HG02678 (cell line): ENCODE results near the gene ZYX.
"Not testable (repeated sequence)": the region's sequence is repeated elsewhere in the genome, so short reads cannot be mapped to it uniquely, and the experiment has no call there.

Source experiments
- ATAC-seq: cut with Tn5 transposase; IDR thresholded peaks from one replicate; pipeline ENCODE4 v1.9.1; 2021; ENCODE audit warnings: mild to moderate bottlenecking, moderate library complexity; ENCODE audit not compliant: unreplicated experiment

Gene ZYX

DNA sequence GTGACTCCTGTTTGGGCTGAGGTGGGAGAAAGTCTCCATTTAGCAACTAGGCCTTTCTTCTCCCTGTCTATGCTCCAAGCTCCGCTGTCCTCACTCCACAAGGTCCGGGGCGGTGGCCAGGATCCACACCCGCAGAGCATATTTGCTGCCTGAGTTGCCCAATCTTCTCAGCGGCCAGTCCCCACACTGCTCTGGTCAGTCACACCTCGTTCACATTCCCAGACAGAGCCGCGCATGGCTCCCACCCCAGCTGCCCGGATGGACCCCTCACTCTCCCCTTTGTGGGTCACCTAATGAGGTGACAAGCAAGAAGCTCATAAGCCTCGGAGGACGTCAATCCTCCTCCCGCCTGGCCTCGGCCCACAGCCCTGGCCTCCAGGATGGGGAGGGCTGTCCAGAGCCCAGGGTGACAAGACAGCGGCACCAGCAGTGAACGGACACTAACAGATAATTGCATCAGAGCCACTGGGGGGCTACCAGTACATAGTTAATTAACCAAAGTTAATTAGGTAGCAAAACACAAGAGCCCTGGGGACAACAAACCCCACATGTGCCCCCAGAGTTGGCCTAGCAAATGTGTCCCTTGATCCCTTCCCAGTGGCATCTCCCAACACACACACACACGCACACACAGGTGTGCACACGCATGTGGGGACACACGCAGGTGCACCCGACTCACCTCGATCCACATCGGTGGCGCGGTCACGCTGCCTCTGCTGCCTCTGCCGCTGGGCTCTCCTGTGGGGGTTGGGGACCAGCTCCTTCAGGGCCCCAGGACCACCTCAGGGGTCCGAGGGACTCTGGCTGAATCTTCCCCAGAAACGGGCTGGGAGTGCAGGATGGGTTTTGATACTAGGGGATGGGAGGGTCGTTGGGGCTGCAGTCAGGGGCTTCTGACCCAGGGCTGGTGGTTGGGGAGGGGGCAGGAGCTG, 15.7 kb downstream of the ZYX start:
- no peak for ATAC-seq

DNA sequence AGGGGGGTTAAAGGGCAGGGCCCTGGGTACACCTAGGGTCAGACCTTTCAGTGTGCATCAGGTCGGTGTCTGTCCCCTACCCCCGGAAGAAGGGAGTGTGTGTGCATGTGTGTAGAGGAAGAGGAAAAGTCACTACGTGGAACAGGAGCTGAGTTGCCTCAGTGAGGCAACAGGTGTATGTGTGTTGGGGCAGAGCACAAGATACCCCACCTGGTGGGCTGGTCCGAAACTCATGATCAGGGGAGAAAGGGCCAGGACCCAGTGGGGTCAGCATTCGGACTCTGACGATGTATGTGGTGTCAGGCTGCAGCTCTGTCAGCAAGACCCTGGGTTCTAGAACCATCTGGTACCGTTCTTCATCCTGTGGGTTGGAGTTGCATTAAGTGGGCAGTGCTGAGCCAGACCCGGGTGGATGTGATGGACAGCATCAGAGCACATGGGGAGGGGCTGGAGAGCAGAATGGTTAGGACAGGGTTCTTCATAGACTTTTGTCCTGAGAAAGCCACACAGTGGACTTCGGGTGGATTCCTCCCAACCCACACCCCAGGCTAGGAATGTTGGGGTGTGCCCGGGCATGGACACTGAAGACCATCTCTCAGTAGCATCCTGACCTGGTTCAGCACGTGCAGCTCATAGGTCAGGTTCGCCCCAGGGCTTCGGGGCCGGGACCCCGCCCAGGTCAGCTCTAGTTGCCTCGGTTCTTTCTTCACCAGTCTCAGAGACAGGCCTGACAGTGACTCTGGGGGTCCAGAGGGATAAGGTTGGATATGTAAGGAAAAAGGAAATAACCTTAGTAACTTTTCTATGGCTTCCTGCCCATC, 16.8 kb downstream of the ZYX start:
- ATAC-seq = no peak

- ATAC-seq = no peak
Measured at GRCh38 chr7:143398616-143399015, 17.5 kb downstream of the ZYX start.

- no peak for ATAC-seq
Measured at GRCh38 chr7:143399151-143399550, 18.0 kb downstream of the ZYX start.

- no peak for ATAC-seq
Measured at GRCh38 chr7:143399642-143400041, 18.5 kb downstream of the ZYX start.

GRCh38 chr7:143401265-143401664, 20.1 kb downstream of the ZYX start:
- no peak for ATAC-seq

DNA sequence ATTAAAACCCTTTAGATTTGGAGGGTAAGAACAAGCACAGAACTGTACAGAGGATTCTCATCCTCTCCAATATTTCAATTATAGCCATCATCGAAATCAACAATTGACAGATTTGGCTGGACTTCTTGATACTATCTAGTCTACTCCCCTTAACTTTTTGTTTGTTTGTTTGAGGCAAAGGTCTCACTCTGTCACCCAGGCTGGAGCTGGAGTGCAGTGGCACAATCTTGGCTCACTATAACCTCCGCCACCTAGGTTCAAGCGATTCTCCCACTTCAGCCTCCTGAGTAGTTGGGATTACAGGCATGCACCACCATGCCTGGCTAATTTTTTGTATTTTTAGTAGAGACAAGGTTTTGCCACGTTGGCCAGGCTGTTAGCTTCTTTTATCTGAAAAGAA, 21.1 kb downstream of the ZYX start:
- not testable (repeated sequence) for ATAC-seq

DNA sequence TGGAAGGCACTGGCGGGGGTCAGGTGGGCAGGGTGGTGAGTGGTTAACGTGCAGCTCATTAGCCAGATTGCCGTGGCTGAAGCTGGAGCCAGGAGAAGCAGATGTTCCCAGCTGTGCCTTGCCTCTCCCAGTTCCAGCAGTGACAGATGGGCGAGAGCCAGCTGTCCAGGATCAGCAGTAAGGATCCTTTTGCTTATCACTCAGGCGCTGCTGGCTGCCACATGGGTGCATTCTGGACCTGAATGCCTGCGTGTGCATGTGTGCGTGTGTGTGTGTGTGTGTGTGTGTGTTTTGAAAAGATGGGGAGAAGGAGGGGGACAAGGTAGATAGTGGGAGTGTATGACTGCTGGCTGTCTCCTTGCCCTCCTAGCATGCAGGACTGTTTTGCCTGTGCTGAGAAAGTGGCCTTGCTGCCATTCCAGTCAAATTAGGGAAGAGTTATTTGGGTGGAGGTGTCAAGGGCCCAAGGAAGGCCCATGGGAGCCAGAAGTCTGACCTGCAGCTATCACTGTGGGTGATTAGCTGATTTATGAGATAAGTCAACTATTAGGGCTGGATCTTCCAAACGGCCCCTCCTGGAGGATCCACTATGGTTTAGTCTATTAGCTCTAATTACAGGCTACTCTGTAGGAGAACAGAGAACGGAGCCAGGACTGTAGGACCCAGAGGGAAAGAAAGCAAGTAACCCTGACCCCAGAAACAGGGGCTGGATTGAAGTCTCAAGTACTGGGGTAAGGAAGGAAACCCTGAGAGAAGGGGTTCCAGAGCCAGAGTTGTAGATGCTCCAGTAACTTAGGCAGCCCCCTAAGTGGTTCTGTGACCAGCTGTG, 24.2 kb downstream of the ZYX start:
- no peak for ATAC-seq

DNA sequence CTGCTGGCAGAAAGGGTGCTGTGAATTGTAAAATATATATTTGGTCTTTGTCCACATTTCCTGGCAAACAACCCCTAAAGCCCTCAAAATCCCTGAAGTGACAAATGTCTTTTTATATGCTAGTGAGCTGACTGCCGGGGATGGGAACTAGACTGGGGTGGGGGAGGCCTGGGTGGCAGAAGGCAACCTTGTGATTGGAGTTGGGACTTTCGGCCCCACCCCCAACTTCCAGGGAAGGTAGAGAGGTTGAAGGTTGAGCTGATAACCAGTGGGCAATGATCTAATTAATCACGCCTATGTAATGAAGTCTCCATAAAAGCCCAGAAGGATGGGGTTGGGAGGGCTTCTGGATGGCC, 24.8 kb downstream of the ZYX start:
- no peak for ATAC-seq

DNA sequence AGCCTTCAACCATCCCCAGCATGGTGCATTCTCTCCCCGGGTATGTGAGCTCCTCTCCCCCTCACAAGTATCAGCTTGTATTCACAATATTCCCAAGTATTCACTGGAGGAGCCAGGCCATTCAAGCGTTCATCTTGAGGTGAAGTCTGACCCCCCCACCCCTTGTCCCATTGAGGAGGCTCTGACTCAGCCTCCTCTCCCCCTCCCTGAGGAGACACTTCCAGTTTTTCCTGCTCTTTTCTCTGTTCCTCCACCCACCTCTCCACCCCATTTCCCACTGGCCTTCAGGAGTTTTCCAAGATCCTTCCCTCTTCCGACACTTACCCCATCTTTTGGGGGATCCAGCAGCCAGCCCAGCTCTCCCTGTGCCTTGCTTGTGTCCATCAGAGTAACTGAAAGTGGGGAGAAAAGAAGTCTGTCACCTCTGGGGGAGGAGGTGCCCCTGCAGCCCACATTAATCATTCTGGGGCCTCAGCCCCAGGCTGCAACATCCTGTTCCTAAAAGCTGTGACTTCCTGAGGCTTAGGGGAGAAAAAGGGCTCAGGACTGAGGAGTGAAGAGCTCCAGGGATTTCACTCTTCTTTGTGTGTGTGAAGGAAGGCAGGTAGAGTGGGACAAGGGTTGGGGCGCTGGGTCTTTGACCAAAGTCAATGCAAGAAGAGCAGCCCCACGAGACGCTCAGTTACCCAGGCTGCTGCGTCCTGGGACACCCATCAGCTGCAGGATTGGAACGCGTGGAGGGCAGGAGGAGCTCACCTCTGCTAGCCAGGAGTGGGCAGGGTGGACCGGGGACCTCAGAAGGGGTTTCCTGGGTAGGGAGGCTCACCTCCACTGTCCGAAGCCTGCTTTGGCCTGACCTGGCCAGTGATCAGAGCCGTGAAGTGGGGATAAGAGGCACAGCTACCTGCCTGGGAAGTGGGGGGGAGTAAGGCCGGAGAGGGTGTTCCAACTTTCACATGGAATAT, 26.4 kb downstream of the ZYX start:
- ATAC-seq = no peak

GRCh38 chr7:143408252-143408685, 27.1 kb downstream of the ZYX start:
- ATAC-seq = no peak

DNA sequence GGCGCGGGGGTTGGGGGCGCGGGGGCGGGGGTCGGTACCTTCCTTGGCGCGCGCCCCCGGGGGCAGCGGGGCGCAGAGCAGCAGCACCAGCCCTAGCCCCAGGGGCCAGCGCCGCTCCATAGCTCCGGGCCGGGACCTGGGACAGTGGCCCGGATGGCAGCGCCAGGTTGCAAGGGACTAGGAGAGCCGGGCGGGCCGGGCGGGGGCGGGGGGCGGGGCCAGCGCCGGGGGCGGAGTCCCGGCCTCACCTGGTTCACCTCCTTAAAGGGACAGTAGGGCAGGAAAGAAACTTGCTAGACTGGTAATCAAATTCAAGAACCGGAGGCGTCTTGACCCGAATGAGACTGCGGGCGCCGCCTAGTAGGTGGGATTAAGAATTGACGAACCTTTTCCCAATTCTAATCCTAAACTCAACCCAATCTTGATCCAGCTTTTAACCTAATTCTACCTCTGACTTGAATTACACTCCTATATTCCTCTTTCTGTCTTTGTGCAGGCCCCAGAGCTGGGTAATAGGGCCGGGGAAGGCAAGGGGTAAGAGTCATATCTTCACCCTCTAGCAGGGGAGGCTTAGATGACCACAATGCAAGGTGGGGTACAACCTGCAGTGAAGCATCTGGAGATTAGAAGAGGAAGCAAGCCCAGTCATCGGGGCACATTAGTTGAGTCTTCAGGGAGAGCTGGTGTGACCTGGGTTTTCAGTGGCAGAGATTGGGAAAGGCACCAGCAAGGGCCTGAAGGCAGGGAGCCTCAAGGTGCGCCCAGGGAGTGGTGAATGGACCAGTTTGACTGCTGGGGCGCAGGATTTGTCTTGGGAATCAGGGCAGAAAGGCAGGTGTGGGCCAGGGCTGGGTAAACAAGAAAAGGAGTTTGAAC, 27.8 kb downstream of the ZYX start, which contains the start of gene EPHA1:
Gene EPHA1, minus strand, starts transcription at position 171 of the 876 bp plus-strand sequence. Its CDS starts 51 bp downstream, at position 120.
- ATAC-seq = no peak

- no peak for ATAC-seq
Measured at GRCh38 chr7:143410521-143411004, 29.4 kb downstream of the ZYX start.

DNA sequence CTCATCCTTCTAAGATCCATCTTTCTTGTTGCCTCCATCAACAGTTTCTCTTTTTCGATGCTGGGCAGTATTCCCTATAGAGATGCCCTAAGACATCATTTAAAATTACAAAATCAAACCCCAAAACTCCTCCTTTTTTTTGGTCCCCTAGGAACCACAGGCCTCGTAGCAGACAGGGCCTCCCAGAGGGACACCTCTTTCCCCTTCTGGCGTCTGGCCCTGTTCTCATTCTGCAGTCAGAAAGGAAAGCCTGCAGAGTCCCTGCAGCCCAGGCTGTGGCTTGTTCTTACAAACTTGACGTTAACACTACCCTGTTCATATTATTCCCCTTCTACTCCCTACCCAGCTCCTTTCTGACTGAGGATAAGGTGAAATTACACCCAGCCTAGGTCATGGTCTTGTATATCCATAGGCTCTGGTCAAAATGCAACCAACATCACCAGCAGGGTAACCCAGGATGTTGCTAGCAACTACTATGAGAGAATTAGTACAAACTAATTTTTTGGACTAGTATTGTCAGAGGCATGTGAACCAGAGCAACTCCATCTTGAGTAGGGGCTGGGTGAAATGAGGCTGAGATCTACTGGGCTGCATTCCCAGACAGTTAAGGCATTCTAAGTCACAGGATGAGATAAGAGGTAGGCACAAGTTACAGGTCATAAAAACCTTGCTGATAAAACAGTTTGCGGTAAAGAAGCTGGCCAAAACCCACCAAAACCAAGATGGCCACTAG, 31.0 kb downstream of the ZYX start:
- no peak for ATAC-seq

DNA sequence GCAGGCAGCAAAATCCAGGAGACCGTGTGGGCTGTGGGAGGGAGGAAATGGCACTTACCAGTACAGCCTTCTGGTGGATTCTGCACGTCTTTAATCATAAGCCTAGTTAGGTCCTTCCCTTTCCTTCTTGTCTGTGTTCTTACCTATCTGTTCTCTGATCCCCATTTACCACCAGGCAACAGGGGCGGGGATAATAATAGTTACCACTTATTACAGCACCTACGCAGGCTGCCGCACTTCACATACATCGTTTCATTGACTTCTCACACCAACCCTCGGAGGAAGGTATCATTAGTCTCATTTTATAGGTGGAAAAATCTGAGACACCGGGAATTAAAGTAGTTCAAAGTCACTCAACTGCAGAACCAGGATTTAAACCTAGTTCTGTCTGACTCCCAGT, 32.0 kb downstream of the ZYX start:
- ATAC-seq = no peak

DNA sequence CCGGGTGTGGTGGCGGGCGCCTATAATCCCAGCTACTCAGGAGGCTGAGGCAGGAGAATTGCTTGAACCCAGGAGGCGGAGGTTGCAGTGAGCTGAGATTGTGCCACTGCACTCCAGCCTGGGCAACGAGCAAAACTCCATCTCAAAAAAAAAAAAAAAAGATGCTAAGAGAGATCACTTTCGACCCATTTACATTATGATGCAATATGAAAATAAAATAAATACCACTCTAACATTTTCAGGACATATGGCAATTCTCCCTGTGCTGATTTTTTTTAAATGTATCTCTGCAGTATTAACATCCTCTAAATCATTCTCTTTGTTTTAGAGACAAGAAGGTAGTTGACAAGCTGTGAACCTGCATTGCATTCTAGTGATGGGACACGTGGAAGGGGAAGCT, 34.1 kb downstream of the ZYX start:
- not testable (repeated sequence) for ATAC-seq

GRCh38 chr7:143415742-143416397, 34.7 kb downstream of the ZYX start:
- ATAC-seq = no peak
